Choroid plexus epithelial cell (primary cell): Measurements from ENCODE around the gene FRK.

Source experiments
- DNase-seq: peaks from one replicate; pipeline ENCODE4 v3.0.0-alpha.2; 2010; ENCODE audit warnings: low read depth
- H3K4me3 ChIP-seq: 2 replicates; pipeline ENCODE4 v1.5.1; 2011; ENCODE audit warnings: low read depth, mild to moderate bottlenecking, control low read depth, low read length, moderate library complexity
- CTCF ChIP-seq: conservative IDR thresholded peaks from 2 replicates; pipeline ENCODE4 v1.5.1; 2011; ENCODE audit warnings: low read depth, mild to moderate bottlenecking, control low read depth, inconsistent platforms, low read length, moderate library complexity

The FRK gene

GRCh38 chr6:115905471-115905870 lies 155.2 kb downstream of the FRK start:
- H3K4me3 ChIP-seq: no peak overlapping the region
- DNase-seq: no peak
- no peak for TF ChIP-seq CTCF

- DNase-seq: no peak
- no peak overlapping the region for H3K4me3 ChIP-seq
- no peak for TF ChIP-seq CTCF
These were observed 158.3 kb downstream of the FRK start for GRCh38 chr6:115902436-115902835.

- H3K4me3 ChIP-seq: no peak overlapping the region
- no peak for TF ChIP-seq CTCF
- no peak for DNase-seq
These were observed 158.8 kb downstream of the FRK start for GRCh38 chr6:115901896-115902295.

- no peak for DNase-seq
- no peak overlapping the region for H3K4me3 ChIP-seq
- no peak for TF ChIP-seq CTCF
These were observed 160.9 kb downstream of the FRK start for GRCh38 chr6:115899730-115900282.

- DNase-seq: peak; percentile 40
- no peak overlapping the region for H3K4me3 ChIP-seq
- TF ChIP-seq CTCF: no peak
These were observed 162.4 kb downstream of the FRK start for GRCh38 chr6:115898246-115898645.

GRCh38 chr6:115896538-115897129 lies 164.1 kb downstream of the FRK start:
- peak; percentile 57 for DNase-seq
- peak; percentile 78 for TF ChIP-seq CTCF
- H3K4me3 ChIP-seq: no peak overlapping the region

GRCh38 chr6:115894426-115894992 lies 166.2 kb downstream of the FRK start:
- H3K4me3 ChIP-seq: no peak overlapping the region
- no peak for DNase-seq
- TF ChIP-seq CTCF: no peak
